Smooth muscle cell (in vitro differentiated cells): ENCODE results near the gene CFD. TPM values are rescaled to one million over a fixed set of nuclear protein-coding genes. Genes with fewer than 3 reads are reported as not detected.

Experiments
- DNase-seq: peaks from one replicate; lab custom pipeline; 2025; ENCODE audit not compliant: unreplicated experiment; lab: John Stamatoyannopoulos, UW
- H2AFZ ChIP-seq: fragments of 200-600 bp; sonication (generic); 2 replicates; pipeline ENCODE4 v1.6.0; 2016; ENCODE audit warnings: antibody characterized with exemption, low read depth, mild to moderate bottlenecking
- H3F3A ChIP-seq: fragments of 200-600 bp; sonication (generic); 2 replicates; pipeline ENCODE4 v1.6.0; 2017; ENCODE audit warnings: antibody characterized with exemption, low read depth
- H3K27ac ChIP-seq: fragments of 200-600 bp; sonication (generic); 2 replicates; pipeline ENCODE4 v1.5.1; 2016; ENCODE audit warnings: low read depth, mild to moderate bottlenecking
- H3K27me3 ChIP-seq: fragments of 200-600 bp; sonication (generic); 2 replicates; pipeline ENCODE4 v1.6.1; 2016; ENCODE audit warnings: low read depth, mild to moderate bottlenecking
- H3K36me3 ChIP-seq: fragments of 200-600 bp; sonication (generic); 2 replicates; pipeline ENCODE4 v1.5.1; 2016; ENCODE audit warnings: low read depth
- H3K4me1 ChIP-seq: fragments of 200-600 bp; sonication (generic); 2 replicates; pipeline ENCODE4 v1.5.1; 2016; ENCODE audit warnings: low read depth
- H3K4me2 ChIP-seq: fragments of 200-600 bp; sonication (generic); 2 replicates; pipeline ENCODE4 v1.6.0; 2016; ENCODE audit warnings: mild to moderate bottlenecking
- H3K4me3 ChIP-seq: fragments of 200-600 bp; sonication (generic); 2 replicates; pipeline ENCODE4 v1.5.1; 2016; ENCODE audit warnings: mild to moderate bottlenecking
- H3K79me2 ChIP-seq: fragments of 200-600 bp; sonication (generic); 2 replicates; pipeline ENCODE4 v1.6.0; 2016; ENCODE audit warnings: low read depth, mild to moderate bottlenecking
- H3K9ac ChIP-seq: fragments of 200-600 bp; sonication (generic); 2 replicates; pipeline ENCODE4 v1.6.0; 2016; ENCODE audit warnings: low read depth
- H3K9me3 ChIP-seq: fragments of 200-600 bp; sonication (generic); replicated peaks from 2 replicates; pipeline ENCODE4 v1.5.1; 2016; ENCODE audit warnings: low read depth
- H4K20me1 ChIP-seq: fragments of 200-600 bp; sonication (generic); 2 replicates; pipeline ENCODE4 v1.6.0; 2016; ENCODE audit warnings: low read depth
- CTCF ChIP-seq: fragments of 200-600 bp; sonication (generic); IDR thresholded peaks from 2 replicates; pipeline ENCODE4 v1.5.1; 2017; ENCODE audit warnings: borderline replicate concordance, mild to moderate bottlenecking, antibody characterized with exemption; ENCODE audit not compliant: insufficient read depth, poor library complexity, severe bottlenecking
- WGBS: methylation state at CpG from one replicate; pipeline ENCODE4 v1.1.7; 2016; ENCODE audit warnings: low lambda C conversion rate; 5-methylcytosine and 5-hydroxymethylcytosine counted together
- polyA plus RNA-seq: library from polyadenylated mRNA; unstranded; fragments of >200 nt; fragmentation: Nextera tagmentation; extraction: Ambion mirVana; gene quantifications from 2 replicates; pipeline ENCODE4 v1.2.1, GENCODE V29; 2016
- total RNA-seq: library from RNA; depleted of rRNA; stranded (reverse); fragments of >200 nt; gene quantifications from 2 replicates; pipeline ENCODE4 v1.2.3, GENCODE V29; 2014

CFD gene
- total and polyA plus RNA-seq, 2 experiments from 2014 or later = 0.34 TPM; not detected in 1

DNA sequence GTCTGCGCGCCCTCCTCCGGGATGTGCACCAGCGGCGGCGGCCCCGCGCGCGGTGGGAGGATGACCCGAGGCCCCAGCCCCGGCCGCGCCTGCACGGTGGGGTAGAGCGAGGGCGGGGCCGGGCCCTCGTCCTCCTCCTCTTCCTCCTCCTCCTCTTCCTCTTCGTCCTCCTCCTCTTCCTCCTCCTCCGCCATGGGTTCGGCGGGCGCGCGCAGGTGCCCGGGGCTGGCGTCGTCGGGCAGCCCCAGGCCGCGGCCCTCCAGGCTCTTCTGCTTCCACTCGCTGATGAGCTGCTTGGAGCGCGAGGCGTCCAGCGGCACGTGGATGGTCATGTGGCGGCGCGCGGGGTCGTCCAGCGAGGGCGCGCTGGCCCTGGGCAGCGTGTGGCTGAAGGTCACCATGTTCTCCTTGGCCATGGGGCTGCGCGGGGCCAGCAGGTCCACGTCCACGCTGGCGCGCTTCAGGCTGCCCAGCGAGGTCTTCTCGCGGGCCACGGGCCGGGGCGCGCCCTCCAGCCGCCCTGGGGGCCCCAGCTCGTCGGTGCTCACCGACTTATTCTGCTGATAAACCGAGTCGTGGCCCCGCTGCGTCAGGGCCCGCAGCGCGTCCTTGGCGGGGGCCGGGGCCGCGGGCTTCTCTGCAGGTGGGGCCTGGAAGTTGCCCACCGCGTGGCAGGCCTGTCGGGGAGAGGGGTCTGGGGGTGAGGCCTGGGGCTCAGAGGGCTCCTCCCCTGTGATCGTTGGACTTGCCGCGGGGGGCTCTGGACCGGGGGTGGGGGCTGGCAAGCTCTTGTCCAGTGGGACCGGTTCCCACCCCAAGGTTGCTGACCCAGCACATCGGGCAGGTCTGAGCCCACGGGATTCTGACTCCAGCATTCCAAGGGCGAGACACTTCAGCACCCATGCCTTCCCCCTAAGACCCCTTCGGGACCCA, 46.0 kb upstream of the CFD start:
- no peak for DNase-seq
- Histone ChIP-seq H3K9me3 (no peaks in the 10 kb centered on the region), H3K36me3 (peaks cover 11% of the 10 kb centered on the region), H3K4me1 (no peaks in the 10 kb centered on the region), H3K27me3 (no peaks in the 10 kb centered on the region), H3K4me2 (no peak overlapping the region), H3K27ac (no peak overlapping the region), H3K79me2 (peaks cover 17% of the 10 kb centered on the region), H3K4me3 (no peak overlapping the region), H2AFZ (no peak overlapping the region), H4K20me1 (peaks cover 46% of the 10 kb centered on the region), H3F3A (peaks cover 20% of the 10 kb centered on the region), H3K9ac (no peak overlapping the region)
- no peak for TF ChIP-seq CTCF
- WGBS = 95% methylated on average over 55 of the region's 87 CpGs

GRCh38 chr19:814152-815078, 45.0 kb upstream of the CFD start:
- Histone ChIP-seq H3K27ac (no peak overlapping the region), H2AFZ (no peak overlapping the region), H3K4me1 (no peaks in the 10 kb centered on the region), H3K27me3 (no peaks in the 10 kb centered on the region), H4K20me1 (peaks cover 37% of the 10 kb centered on the region), H3F3A (peaks cover 19% of the 10 kb centered on the region), H3K9ac (no peak overlapping the region), H3K9me3 (no peaks in the 10 kb centered on the region), H3K36me3 (peaks cover 11% of the 10 kb centered on the region), H3K4me3 (no peak overlapping the region), H3K79me2 (peaks cover 7% of the 10 kb centered on the region), H3K4me2 (no peak overlapping the region)
- no peak for DNase-seq
- 95% methylated on average over 41 of the region's 49 CpGs for WGBS
- TF ChIP-seq CTCF = no peak

DNA sequence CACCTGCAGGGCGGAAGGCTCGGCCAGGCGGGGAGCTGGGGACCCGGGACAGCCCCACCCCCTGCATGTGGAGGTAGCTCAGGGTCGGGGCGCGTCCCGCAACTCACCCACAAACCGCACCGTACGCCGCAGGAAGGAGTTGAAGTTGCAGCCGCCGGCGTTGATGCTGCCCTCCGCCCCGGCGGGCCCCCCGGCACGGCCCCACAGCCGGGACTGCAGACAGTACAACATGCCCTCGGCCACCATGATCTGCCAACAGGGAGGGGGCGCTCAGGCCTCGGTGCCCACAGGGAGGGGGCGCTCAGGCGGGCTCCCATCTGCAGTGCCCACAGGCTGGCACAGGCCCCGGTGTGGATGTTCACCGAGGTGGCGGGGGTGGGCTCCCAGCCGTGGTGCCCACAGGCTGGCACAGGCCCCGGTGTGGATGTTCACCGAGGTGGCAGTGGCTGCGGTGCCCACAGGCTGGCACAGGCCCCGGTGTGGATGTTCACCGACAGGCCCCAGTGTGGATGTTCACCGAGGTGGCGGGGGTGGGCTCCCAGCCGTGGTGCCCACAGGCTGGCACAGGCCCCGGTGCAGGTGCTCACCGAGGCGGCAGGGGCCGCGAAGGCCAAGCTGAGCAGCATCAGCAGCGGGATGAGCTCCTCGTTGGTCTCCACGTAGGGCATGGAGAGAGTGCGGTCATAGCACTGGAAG, 44.2 kb upstream of the CFD start:
- DNase-seq = no peak
- H3K4me3 ChIP-seq = no peak overlapping the region
- peaks cover 7% of the 10 kb centered on the region for H3K36me3 ChIP-seq
- no peaks in the 10 kb centered on the region for H3K79me2 ChIP-seq
- no peaks in the 10 kb centered on the region for H3K27me3 ChIP-seq
- H3K27ac ChIP-seq = no peak overlapping the region
- H3F3A ChIP-seq = peaks cover 11% of the 10 kb centered on the region
- 98% methylated on average over 28 of the region's 47 CpGs for WGBS
- TF ChIP-seq CTCF = no peak
- H2AFZ ChIP-seq = no peak overlapping the region
- H4K20me1 ChIP-seq = peaks cover 29% of the 10 kb centered on the region
- no peaks in the 10 kb centered on the region for H3K9me3 ChIP-seq
- H3K4me1 ChIP-seq = no peaks in the 10 kb centered on the region
- H3K4me2 ChIP-seq = no peak overlapping the region
- no peak overlapping the region for H3K9ac ChIP-seq
